WERI-Rb-1 (cell line): ENCODE data around the gene LRPAP1.
"Not testable (repeated sequence)": the region's sequence is repeated elsewhere in the genome, so short reads cannot be mapped to it uniquely, and the experiment has no call there.

Source experiments
- DNase-seq: peaks from one replicate; pipeline ENCODE4 v3.0.0-alpha.2; 2020
- H3K27ac ChIP-seq: fragments of 250-450 bp; sonication (Bioruptor Pico); 2 replicates; pipeline ENCODE4 v1.5.1; 2020; ENCODE audit warnings: mild to moderate bottlenecking, moderate library complexity
- H3K27me3 ChIP-seq: fragments of 250-450 bp; sonication (Bioruptor Pico); 2 replicates; pipeline ENCODE4 v1.5.1; 2021; ENCODE audit warnings: mild to moderate bottlenecking, low read depth, moderate library complexity; ENCODE audit not compliant: insufficient read depth, severe bottlenecking
- H3K36me3 ChIP-seq: fragments of 250-450 bp; sonication (Bioruptor Pico); 2 replicates; pipeline ENCODE4 v1.5.1; 2020; ENCODE audit warnings: mild to moderate bottlenecking, moderate library complexity
- H3K4me3 ChIP-seq: 2 replicates; pipeline ENCODE4 v1.5.1; 2011; ENCODE audit warnings: low read depth, mild to moderate bottlenecking, control low read depth, low read length
- H3K9me3 ChIP-seq: fragments of 250-450 bp; sonication (Bioruptor Pico); 2 replicates; pipeline ENCODE4 v1.5.1; 2021; ENCODE audit warnings: mild to moderate bottlenecking, moderate library complexity; ENCODE audit not compliant: severe bottlenecking
- CTCF ChIP-seq: IDR thresholded peaks from 2 replicates; pipeline ENCODE4 v1.5.1; 2011; ENCODE audit warnings: low read depth, mild to moderate bottlenecking, control low read depth, inconsistent platforms, low read length

LRPAP1 gene

GRCh38 chr4:3513807-3514206 lies 18.4 kb downstream of the LRPAP1 start:
- Histone ChIP-seq H3K27ac (no peak overlapping the region), H3K9me3 (no peaks in the 10 kb centered on the region), H3K4me3 (no peak overlapping the region), H3K36me3 (peaks cover 86% of the 10 kb centered on the region), H3K27me3 (no peaks in the 10 kb centered on the region)
- TF ChIP-seq CTCF = no peak
- DNase-seq = no peak

- Histone ChIP-seq H3K27ac (no peak overlapping the region), H3K27me3 (no peaks in the 10 kb centered on the region), H3K36me3 (peaks cover 88% of the 10 kb centered on the region), H3K9me3 (no peaks in the 10 kb centered on the region), H3K4me3 (no peak overlapping the region)
- no peak for TF ChIP-seq CTCF
- DNase-seq = no peak
Observed at GRCh38 chr4:3512719-3513118, 19.5 kb downstream of the LRPAP1 start.

GRCh38 chr4:3512279-3512678 lies 19.9 kb downstream of the LRPAP1 start:
- no peaks in the 10 kb centered on the region for H3K9me3 ChIP-seq
- H3K36me3 ChIP-seq = peaks cover 88% of the 10 kb centered on the region
- no peak for TF ChIP-seq CTCF
- no peak overlapping the region for H3K27ac ChIP-seq
- DNase-seq = no peak
- no peaks in the 10 kb centered on the region for H3K27me3 ChIP-seq
- H3K4me3 ChIP-seq = no peak overlapping the region

- not testable (repeated sequence) for H3K9me3 ChIP-seq, H3K27ac ChIP-seq, H3K27me3 ChIP-seq, DNase-seq, H3K4me3 ChIP-seq
- peaks cover 85% of the 10 kb centered on the region for H3K36me3 ChIP-seq
Observed at GRCh38 chr4:3511601-3512000, 20.6 kb downstream of the LRPAP1 start.

- no peak overlapping the region for H3K27ac ChIP-seq
- H3K4me3 ChIP-seq = no peak overlapping the region
- no peaks in the 10 kb centered on the region for H3K27me3 ChIP-seq
- no peak for DNase-seq
- TF ChIP-seq CTCF = no peak
- H3K36me3 ChIP-seq = peaks cover 84% of the 10 kb centered on the region
- no peaks in the 10 kb centered on the region for H3K9me3 ChIP-seq
Observed at GRCh38 chr4:3511187-3511586, 21.0 kb downstream of the LRPAP1 start.

GRCh38 chr4:3510481-3510880 lies 21.7 kb downstream of the LRPAP1 start:
- Histone ChIP-seq H3K4me3 (no peak overlapping the region), H3K36me3 (peaks cover 83% of the 10 kb centered on the region), H3K27me3 (no peaks in the 10 kb centered on the region), H3K9me3 (no peaks in the 10 kb centered on the region), H3K27ac (no peak overlapping the region)
- DNase-seq = no peak
- no peak for TF ChIP-seq CTCF
